ENCODE measurements around the gene ZSCAN12.
A peak's percentile ranks its signal among the peaks of the same experiment; 100 is the strongest.

Gene ZSCAN12

GRCh38 chr6:28353356-28353755, 46.2 kb downstream of the ZSCAN12 start:
- no peak for DNase-seq

DNA sequence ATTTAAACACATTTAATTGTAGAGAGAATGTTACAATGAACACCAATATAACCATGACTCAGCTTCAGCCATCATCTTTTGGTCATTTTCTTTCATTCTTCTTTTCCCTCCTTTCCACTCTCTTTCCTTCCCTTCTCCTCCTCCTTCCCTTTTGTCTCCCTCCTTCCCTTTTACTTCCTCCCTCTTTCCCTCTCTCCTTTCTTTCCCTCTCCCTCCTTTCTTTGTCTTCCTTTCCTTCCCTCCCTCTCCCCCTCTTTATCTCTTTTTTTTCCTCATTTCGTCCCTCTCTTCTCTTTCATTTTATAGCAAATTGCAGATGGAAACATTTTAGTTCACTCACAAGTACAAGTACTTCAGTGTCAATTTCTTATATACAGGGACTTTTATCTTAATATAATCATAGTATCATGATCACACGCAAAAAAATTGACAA, 48.0 kb downstream of the ZSCAN12 start:
- DNase-seq, result no peak

- DNase-seq, result no peak
Measured at GRCh38 chr6:28351087-28351486, 48.5 kb downstream of the ZSCAN12 start.

GRCh38 chr6:28349892-28350737, 49.4 kb downstream of the ZSCAN12 start, which contains the start of gene ZKSCAN3:
Gene ZKSCAN3, plus strand, starts transcription at chr6:28349947. Its CDS starts 9,640 bp downstream, at chr6:28359587.
- peak; percentile 84 for DNase-seq

DNA sequence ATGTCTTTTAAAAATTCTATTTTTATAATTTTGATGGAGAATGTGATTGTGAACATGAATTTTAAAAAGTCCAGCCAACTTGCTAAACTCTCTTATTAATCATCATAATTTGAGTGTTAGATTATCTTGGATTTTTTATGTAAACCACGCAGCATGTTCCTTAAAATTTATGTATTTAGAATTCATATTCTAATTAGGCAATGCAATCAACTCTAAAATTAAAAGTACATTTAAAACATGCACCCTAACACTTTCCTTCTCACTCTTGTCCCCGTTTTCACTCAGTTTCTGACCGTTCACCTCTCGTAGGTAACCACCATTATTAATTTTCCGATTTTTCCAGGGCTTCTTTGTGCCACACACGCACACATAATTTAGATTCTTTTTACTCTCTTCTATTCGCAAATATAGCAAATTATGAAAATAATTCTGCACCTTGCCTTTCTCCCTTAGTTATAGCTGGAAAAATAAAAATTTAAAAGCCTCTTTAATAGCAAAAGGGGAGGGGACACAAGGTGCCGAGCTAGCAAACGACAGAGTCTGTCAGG, 50.1 kb downstream of the ZSCAN12 start:
- DNase-seq, result no peak

DNA sequence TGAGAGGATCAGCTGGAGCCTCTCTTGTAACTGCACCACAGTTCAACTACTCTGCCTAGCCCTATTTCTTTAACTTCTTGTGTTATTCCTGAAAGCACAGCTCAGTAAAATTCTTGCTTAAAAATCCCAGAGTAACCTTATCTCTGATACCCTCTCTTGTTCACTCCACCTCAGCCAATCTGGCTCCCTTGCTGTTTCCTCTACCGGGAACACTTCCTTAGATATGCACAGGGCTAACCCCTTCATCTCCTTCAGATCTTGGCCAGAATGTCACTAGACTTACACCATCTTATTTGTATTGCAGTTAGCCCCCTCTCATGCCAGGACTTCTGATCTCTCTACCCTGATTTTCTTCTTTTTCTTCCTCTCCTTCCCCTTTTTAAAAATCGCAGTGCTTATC, 52.4 kb downstream of the ZSCAN12 start:
- DNase-seq, result no peak

GRCh38 chr6:28345201-28345600, 54.3 kb downstream of the ZSCAN12 start:
- DNase-seq, result no peak

- no peak for DNase-seq
Measured at GRCh38 chr6:28343898-28344677, 55.5 kb downstream of the ZSCAN12 start.

DNA sequence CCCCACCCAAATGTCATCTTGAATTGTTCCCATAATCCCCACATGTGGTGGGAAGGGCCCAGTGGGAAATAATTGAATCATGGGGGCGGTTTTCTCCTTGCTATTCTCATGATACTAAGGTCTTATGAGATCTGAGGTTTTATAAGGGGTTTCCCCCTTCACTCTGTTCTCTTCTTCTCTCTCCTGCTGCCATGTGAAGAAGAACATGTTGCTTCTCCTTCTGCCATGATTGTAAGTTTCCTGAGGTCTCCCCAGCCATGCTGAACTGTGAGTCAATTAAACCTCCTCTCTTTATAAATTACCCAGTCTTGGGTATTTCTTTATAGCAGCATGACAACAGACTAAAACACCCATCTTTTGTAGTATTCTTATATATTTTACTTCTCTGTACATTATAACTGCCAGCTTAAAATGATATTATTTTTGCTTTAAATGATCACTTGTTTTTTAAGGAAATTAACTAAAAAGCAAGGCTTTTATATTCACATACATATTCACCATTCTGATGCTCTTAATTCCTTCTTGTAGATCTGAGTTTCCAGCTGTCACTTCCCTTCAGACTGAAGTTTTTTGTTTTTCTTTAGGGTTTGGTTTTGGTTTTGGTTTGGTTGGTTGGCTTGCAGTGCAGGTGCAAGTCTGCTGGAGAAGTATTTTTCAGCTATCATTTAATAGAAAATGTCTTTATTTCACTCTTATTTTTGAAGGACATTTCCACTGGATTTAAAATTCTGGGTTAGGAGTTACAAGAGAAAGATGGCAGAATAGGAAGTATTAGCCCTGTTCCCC, 59.0 kb downstream of the ZSCAN12 start:
- DNase-seq, result no peak

DNA sequence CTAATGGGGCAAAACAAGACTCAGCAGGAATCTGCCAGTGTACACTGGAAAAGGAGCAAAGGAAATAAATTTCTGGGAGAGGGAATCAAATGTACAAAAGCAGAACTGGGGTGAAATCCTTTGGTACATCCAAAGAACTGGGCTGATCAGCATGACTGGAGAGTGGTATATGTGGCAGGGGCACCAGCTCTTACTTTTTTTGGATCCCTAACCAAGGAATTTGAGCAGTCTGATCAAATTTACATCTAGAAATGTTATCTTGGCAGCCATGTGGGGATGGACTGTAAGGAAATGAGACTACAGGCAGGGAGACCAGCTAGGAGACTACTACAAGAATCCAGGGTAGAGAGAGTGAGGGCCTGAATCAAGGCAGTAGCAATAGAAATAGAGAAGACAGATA, 62.4 kb downstream of the ZSCAN12 start:
- no peak for DNase-seq

- peak; percentile 46 for DNase-seq
Measured at GRCh38 chr6:28336284-28337120, 63.0 kb downstream of the ZSCAN12 start.

- peak; percentile 93 for DNase-seq
Measured at GRCh38 chr6:28335564-28336283, 63.8 kb downstream of the ZSCAN12 start, which contains the start of gene ZSCAN31. Gene ZSCAN31, minus strand, starts transcription at chr6:28336148. Its CDS starts 6,465 bp downstream, at chr6:28329683.

DNA sequence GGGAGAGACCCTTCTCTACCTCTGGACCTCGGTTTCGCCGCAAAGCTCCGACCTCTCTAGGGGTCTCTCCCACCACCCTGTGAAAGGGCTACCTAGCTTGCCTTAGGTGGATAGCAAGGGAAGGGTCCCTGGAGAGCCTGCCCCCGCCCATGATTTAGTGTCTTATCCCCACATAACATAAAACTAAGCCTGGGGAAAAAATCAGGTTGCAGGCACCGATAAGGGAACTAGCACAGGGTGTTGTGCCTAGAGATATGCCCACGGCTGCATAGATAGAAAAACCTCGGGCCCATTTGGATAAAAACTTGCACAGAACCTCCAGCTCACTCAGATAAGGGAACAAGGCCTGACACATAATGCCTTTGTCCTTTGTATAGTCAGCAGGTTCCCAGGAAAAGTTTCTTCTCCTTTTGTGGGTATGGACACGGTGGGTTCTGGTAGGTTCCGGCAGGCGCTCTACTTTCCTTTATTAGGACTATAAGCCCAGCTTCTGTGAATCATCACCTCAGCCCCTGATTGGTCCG, 64.4 kb downstream of the ZSCAN12 start:
- DNase-seq, result no peak

DNA sequence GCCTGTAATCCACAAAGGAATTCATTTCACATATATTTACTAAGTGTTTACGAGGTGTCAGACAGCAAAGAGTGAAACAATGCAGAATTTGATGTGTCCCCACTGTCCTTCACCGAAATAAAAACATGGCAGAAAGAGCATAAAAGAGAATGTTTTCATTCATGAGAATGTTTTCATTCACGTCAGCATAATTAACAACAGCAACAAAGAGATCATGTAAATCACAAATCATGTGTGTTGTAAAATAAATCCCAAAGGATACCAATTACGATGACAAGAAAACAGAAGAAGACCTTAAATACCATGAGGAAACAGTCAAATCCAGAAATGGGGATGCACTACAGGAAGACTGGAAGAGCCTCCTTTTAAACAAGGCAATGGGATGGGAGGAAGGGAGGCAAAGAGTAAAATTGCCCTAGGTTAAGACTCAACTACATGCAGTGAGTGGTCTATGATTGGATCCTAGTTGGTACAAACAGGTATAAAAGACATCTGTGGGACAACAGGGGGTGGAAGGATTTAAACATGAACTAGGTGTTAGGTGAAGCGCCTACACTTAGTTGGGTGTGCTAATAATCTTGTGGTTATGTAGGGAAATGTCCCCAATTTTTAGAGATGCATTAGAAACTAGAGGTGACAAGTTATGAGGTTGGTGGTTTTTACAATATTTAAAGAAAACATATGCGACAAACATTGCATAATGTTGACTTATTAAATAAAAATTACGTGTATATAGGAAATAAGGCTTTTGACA, 65.1 kb downstream of the ZSCAN12 start:
- DNase-seq, result no peak

DNA sequence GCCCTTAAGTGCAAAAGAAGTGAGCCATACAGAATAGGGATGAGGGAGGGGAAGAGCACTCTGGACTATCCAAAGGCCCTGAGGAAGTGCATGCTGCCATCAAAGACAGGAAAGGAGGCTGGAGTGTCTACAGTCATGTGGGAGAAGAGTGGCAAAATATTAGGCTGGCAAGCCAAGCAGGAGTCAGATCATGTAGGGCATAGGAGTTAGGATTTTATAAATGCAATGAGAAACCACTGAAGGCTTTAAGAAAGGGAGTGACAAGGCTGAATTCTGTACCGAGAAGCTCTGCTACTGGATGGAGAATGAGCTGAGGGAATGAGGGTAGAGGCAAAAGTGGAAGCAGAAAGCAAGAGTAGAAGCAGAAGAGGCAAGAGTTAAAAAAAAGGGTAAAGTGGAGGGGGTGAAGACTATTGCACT, 65.9 kb downstream of the ZSCAN12 start:
- DNase-seq, result no peak

GRCh38 chr6:28333047-28333446, 66.5 kb downstream of the ZSCAN12 start:
- no peak for DNase-seq

DNA sequence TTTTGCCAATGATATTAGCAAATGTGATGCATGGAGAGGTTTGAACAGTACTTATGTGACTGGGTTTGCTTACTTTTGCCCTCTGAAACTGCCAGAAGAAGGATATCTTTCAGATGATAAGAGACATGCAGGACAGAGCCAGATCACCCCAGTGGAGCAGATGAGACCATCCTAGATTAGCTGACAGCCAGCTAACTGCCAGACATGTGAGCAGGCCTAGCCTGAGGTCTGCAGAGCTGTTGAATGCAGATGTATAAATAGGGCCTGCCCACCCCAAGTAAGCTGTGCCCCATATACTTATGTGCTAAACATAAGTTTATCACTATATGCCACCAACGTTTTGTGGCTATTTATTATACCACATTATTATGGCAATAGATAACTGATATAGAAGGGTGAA, 69.5 kb downstream of the ZSCAN12 start:
- DNase-seq, result no peak

Data from suppressor macrophage treated with lipopolysaccharide for 4 hours (primary cell).